GM23248 (cell line): ENCODE data around the gene MYPN. TPM values are rescaled to one million over a fixed set of nuclear protein-coding genes. Genes with fewer than 3 reads are reported as not detected.

ENCODE experiments used
- DNase-seq: peaks from one replicate; pipeline ENCODE4 v3.0.0-alpha.2; 2015
- H2AFZ ChIP-seq: fragments of 200-600 bp; sonication (generic); 2 replicates; pipeline ENCODE4 v1.6.1; 2016; ENCODE audit warnings: antibody characterized with exemption
- H3F3A ChIP-seq: fragments of 200-600 bp; sonication (generic); 2 replicates; pipeline ENCODE4 v1.6.1; 2016; ENCODE audit warnings: mild to moderate bottlenecking, antibody characterized with exemption, mixed run types; ENCODE audit not compliant: insufficient read depth
- H3K27ac ChIP-seq: fragments of 200-600 bp; sonication (generic); 2 replicates; pipeline ENCODE4 v1.5.1; 2016; ENCODE audit warnings: mild to moderate bottlenecking
- H3K27me3 ChIP-seq: fragments of 200-600 bp; sonication (generic); replicated peaks from 2 replicates; pipeline ENCODE4 v1.6.1; 2016; ENCODE audit warnings: mild to moderate bottlenecking; ENCODE audit not compliant: insufficient read depth
- H3K36me3 ChIP-seq: fragments of 200-600 bp; sonication (generic); 2 replicates; pipeline ENCODE4 v1.6.1; 2016; ENCODE audit warnings: low read depth, mild to moderate bottlenecking
- H3K4me1 ChIP-seq: fragments of 200-600 bp; sonication (generic); 2 replicates; pipeline ENCODE4 v1.6.1; 2016; ENCODE audit warnings: mild to moderate bottlenecking; ENCODE audit not compliant: insufficient read depth
- H3K4me2 ChIP-seq: fragments of 200-600 bp; sonication (generic); one replicate; pipeline ENCODE4 v1.6.1; 2016; ENCODE audit warnings: mild to moderate bottlenecking; ENCODE audit not compliant: unreplicated experiment
- H3K4me3 ChIP-seq: fragments of 200-600 bp; sonication (generic); 2 replicates; pipeline ENCODE4 v1.5.1; 2016; ENCODE audit warnings: mild to moderate bottlenecking
- H3K79me2 ChIP-seq: fragments of 200-600 bp; sonication (generic); 2 replicates; pipeline ENCODE4 v1.6.1; 2016; ENCODE audit warnings: mild to moderate bottlenecking; ENCODE audit not compliant: insufficient read depth
- H3K9ac ChIP-seq: fragments of 200-600 bp; sonication (generic); 2 replicates; pipeline ENCODE4 v1.6.1; 2016; ENCODE audit warnings: mild to moderate bottlenecking
- H3K9me2 ChIP-seq: fragments of 200-600 bp; sonication (generic); 2 replicates; pipeline ENCODE4 v1.6.1; 2016; ENCODE audit warnings: mixed run types, mild to moderate bottlenecking, moderate library complexity; ENCODE audit not compliant: insufficient read depth
- H3K9me3 ChIP-seq: fragments of 200-600 bp; sonication (generic); one replicate; pipeline ENCODE4 v1.6.1; 2017; ENCODE audit warnings: low read depth
- H4K20me1 ChIP-seq: fragments of 200-600 bp; sonication (generic); 2 replicates; pipeline ENCODE4 v1.6.0; 2016; ENCODE audit not compliant: insufficient read depth
- EZH2 ChIP-seq: fragments of 200-600 bp; sonication (generic); IDR thresholded peaks from 2 replicates; pipeline ENCODE4 v1.6.1; 2018; ENCODE audit warnings: antibody characterized with exemption, mild to moderate bottlenecking; ENCODE audit not compliant: insufficient read depth, poor library complexity, severe bottlenecking
- EZH2phosphoT487 ChIP-seq: fragments of 200-600 bp; sonication (generic); IDR thresholded peaks from 2 replicates; pipeline ENCODE4 v1.6.1; 2018; ENCODE audit warnings: antibody characterized with exemption, moderate library complexity, mild to moderate bottlenecking, low read depth; ENCODE audit not compliant: insufficient read depth
- WGBS, 2 experiments: methylation state at CpG; one replicate each; pipeline ENCODE4 v1.1.6; 2015 to 2017; ENCODE audit warnings: low lambda C conversion rate in 2 of 2, low coverage in 1 of 2; ENCODE audit errors: missing lambda C conversion rate in 2 of 2; 5-methylcytosine and 5-hydroxymethylcytosine counted together
- in situ Hi-C: fragments of 300-500 bp; cut with MboI; formaldehyde crosslinking; loops from 2 replicates; pipeline ENCODE4 v1.15.0; 2020
- polyA plus RNA-seq: library from polyadenylated mRNA; unstranded; fragments of >200 nt; fragmentation: Nextera tagmentation; extraction: Ambion mirVana; gene quantifications from 2 replicates; pipeline ENCODE4 v1.2.1, GENCODE V29; 2016
- total RNA-seq: library from RNA; depleted of rRNA; stranded (reverse); fragments of >200 nt; shearing (Covaris generic); gene quantifications from 2 replicates; pipeline ENCODE4 v1.2.3, GENCODE V29; 2014

The MYPN gene
- total and polyA plus RNA-seq, 2 experiments from 2014 or later: 9.2 to 14.5 TPM

GRCh38 chr10:68224810-68225209 lies 115.5 kb downstream of the MYPN start:
- peak; percentile 47 for DNase-seq
- Histone ChIP-seq H3K9me3 (no peaks in the 10 kb centered on the region), H3F3A (peaks cover 5% of the 10 kb centered on the region; the same call in 1 of the 2 replicates), H3K27ac (0 out of 2 replicates have a peak overlapping the region, but pooled peaks have one; percentile 20), H3K4me2 (no peak overlapping the region), H3K9ac (no peak overlapping the region), H4K20me1 (no peaks in the 10 kb centered on the region), H3K27me3 (no peaks in the 10 kb centered on the region), H3K4me3 (no peak overlapping the region), H3K36me3 (no peaks in the 10 kb centered on the region), H2AFZ (no peak overlapping the region), H3K79me2 (no peaks in the 10 kb centered on the region), H3K4me1 (peaks cover 8% of the 10 kb centered on the region), H3K9me2 (no peaks in the 10 kb centered on the region)
- no peak for TF ChIP-seq EZH2
- no peak for TF ChIP-seq EZH2phosphoT487
- in situ Hi-C loops: no loop called here

DNA sequence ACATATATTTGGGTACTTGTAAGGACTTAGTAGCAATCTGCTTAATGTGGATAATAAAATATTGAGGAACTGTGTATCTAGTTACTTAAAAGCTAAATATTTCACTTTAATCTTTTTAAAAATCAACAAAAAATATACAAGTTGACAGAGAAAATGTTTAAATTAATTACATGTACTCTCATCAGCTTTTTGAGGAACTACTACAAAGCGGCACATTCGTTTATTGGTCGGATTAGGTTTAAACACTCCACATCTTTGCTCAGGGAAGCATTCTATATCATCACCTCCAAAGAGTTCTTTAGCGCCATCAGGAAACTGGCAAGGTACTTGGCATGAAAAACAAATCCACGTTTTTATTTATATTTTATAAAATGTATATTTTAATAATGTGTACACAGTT lies 121.0 kb downstream of the MYPN start:
- in situ Hi-C loops: no loop called here
- no peaks in the 10 kb centered on the region for H3K36me3 ChIP-seq
- no peaks in the 10 kb centered on the region; the same call in 1 of the 2 replicates for H3F3A ChIP-seq
- H3K4me3 ChIP-seq: no peak overlapping the region
- no peaks in the 10 kb centered on the region for H3K9me2 ChIP-seq
- no peaks in the 10 kb centered on the region for H3K4me1 ChIP-seq
- H3K27ac ChIP-seq: no peak overlapping the region
- no peaks in the 10 kb centered on the region for H3K27me3 ChIP-seq
- H3K4me2 ChIP-seq: no peak overlapping the region
- TF ChIP-seq EZH2 (no peak), EZH2phosphoT487 (no peak)
- no peaks in the 10 kb centered on the region for H4K20me1 ChIP-seq
- 96 to 98% methylated on average over 5 of the region's 5 CpGs for WGBS, 2 experiments
- no peaks in the 10 kb centered on the region for H3K79me2 ChIP-seq
- H2AFZ ChIP-seq: 0 out of 2 replicates have a peak overlapping the region, but pooled peaks have one; percentile 98
- H3K9ac ChIP-seq: no peak overlapping the region
- DNase-seq: no peak
- H3K9me3 ChIP-seq: no peaks in the 10 kb centered on the region

- no peaks in the 10 kb centered on the region for H3K9me3 ChIP-seq
- H3K4me1 ChIP-seq: no peaks in the 10 kb centered on the region
- peak overlapping the region; percentile 86 for H3K4me3 ChIP-seq
- no peaks in the 10 kb centered on the region for H4K20me1 ChIP-seq
- H3K79me2 ChIP-seq: no peaks in the 10 kb centered on the region
- 1% methylated on average over 64 to 80 of the region's 81 CpGs for WGBS, 2 experiments
- no peaks in the 10 kb centered on the region; the same call in 1 of the 2 replicates for H3F3A ChIP-seq
- H3K4me2 ChIP-seq: peak overlapping the region; percentile 83
- no peaks in the 10 kb centered on the region for H3K27me3 ChIP-seq
- peak; percentile 87 for DNase-seq
- in situ Hi-C loops: no loop called here
- H3K36me3 ChIP-seq: no peaks in the 10 kb centered on the region
- no peaks in the 10 kb centered on the region for H3K9me2 ChIP-seq
- H3K9ac ChIP-seq: peak overlapping the region; percentile 85
- H2AFZ ChIP-seq: peak overlapping the region; percentile 98
- H3K27ac ChIP-seq: peak overlapping the region; percentile 60
- TF ChIP-seq EZH2phosphoT487 (no peak), EZH2 (no peak)
Measured at GRCh38 chr10:68231106-68231816, 122.0 kb downstream of the MYPN start.

- in situ Hi-C loops: no loop called here
- TF ChIP-seq EZH2phosphoT487: no peak
- TF ChIP-seq EZH2: no peak
- no peak for DNase-seq
- Histone ChIP-seq H3K4me1 (no peaks in the 10 kb centered on the region), H3K36me3 (no peaks in the 10 kb centered on the region), H3K9ac (peak within 1 kb of the TSS; percentile 85), H3K27me3 (no peaks in the 10 kb centered on the region), H3K27ac (peak within 1 kb of the TSS; percentile 60), H3K9me2 (no peaks in the 10 kb centered on the region), H4K20me1 (no peaks in the 10 kb centered on the region), H3K9me3 (no peaks in the 10 kb centered on the region), H3K79me2 (no peaks in the 10 kb centered on the region), H2AFZ (peak within 1 kb of the TSS; percentile 98), H3K4me3 (peak within 1 kb of the TSS; percentile 86), H3F3A (no peaks in the 10 kb centered on the region; the same call in 1 of the 2 replicates), H3K4me2 (peak within 1 kb of the TSS; percentile 83)
- 63 to 70% methylated on average over 13 of the region's 13 CpGs for WGBS, 2 experiments
Measured at GRCh38 chr10:68231817-68232251, 122.5 kb downstream of the MYPN start, which contains the start of gene ATOH7. Gene ATOH7 (minus strand): TSS chr10:68232113. CDS start chr10:68231677, 436 bp downstream.
